ENCODE results near the gene AUTS2.

AUTS2 gene

DNA sequence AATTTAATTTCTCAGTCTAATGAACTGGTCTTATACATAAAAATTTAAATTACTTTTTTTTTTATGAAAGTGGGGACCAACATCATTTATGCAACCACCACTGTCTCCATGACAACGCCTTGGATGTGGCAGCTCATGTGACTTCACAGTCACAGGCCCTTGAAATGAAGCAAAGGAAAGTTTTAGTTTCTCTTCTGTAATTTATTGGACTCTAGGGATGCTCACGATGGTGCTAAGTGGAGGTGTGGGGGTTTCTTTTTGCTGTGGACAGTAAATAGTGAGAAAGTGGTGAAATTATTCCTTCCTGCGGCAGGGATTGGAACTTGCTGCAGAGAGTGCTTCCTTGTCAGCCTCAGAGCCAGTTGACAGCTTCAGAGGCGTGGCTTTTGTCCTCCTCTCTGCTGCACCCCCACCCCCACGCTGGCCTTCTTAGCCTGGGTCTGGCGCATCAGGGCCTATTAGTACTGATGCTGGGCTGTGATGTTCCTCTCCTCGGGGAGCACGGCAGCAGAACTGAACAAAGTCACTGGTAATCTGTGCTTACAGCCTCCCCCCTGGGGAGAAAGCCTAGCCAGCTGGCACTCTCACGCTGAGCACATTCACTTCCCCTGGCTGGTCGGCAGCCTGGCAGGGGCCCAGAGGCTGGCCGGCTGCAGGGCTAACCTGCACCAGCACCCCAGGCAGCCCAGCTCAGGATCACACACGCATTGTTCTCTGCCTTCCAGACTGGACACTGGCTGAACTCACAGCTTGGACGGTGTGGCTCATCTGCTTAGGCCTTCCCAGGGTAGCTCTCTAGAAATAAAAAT is 1016.2 kb downstream of the AUTS2 start:
- peak in 12 of 14 donors; percentile 12 to 69 (median 38) for DNase-seq

DNA sequence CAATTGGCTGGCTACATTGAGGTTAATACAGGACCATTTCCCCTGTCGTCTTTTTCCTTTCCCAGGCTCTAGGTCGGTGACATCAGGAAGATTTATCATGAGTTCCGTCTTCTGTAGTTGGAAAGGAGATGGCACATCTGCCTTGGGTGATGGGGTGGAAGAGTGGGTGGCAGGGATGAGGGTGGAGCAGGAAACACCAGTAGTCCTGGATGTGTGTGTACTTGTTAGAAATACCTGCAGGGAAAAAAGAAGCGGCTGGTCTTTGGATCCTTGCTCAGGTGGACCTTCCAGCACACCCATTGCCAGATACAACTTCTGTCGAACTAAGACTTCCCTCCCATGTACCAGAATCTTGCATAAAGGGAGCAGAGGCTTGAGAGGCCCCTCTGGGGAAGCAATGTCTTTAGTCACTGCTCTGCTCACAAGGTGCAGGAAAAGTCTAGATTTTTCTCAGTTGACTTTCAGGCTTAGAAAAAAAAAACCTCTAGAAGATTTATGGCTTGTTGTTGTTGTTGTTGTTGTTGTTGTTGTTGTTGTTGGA is 1016.9 kb downstream of the AUTS2 start:
- DNase-seq: no peak

DNA sequence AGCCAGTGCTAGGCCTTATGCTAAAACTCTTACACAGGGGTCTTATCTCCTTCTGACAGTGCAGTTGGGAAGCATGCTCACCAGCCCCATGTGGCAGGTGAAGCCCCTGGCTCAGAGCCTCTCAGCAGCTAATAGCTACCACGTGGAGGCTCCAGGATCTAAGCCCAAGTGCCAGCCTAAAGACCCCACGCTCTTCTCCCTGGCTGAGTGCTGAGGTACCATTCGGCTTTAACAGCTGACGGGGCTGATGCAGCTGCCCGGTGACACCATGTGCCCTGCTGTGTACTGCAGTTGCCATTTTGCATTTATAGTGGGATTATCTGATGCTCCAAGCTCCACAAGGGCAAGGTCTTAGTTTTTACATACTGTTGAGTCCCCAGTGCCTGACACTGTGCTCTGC is 1017.9 kb downstream of the AUTS2 start:
- no peak for DNase-seq

DNA sequence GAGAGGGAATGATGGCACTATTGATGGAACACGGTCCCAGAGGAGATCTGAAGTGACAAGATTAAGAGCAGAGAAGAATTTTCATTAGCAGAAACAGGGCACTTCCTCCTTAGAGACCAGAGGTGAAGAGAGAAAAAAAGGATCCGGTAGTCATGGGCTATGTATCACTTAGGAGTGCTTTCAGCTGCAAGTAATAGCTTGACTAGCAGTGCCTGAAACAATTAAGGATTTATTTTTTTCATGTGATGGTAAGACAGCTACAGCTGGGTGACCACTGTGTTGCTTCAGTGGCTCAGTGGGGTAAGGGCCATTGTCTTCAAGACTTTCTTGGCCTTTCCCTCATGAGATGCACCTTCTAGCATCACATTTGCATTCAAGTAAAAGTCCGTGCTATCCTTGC is 1018.5 kb downstream of the AUTS2 start:
- no peak for DNase-seq

DNA sequence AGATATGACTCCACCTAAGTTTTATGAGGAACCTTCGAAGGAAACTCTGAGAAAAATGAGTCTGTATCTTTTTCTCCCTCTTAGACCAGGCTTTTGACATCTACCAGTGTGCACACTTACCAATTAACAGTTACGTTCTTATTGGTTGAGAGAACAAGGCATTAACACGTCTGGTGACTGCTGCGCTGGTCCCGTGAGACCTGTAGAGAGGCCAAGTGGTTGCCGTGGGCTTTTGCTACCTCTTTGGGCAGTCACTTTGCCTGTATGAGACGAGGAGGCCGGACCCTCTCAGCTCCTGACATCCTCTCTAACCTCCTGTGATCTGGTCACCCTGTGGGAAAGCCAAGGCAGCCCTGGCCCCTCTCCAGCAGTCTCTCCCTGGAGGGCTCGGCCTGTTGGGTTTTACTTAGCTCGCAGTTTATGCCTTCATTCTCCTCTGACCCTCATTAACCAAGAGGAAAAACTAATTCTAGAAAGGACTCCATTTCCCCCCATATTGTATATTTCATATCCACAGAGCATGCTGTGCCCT is 1019.8 kb downstream of the AUTS2 start:
- DNase-seq: no peak

DNA sequence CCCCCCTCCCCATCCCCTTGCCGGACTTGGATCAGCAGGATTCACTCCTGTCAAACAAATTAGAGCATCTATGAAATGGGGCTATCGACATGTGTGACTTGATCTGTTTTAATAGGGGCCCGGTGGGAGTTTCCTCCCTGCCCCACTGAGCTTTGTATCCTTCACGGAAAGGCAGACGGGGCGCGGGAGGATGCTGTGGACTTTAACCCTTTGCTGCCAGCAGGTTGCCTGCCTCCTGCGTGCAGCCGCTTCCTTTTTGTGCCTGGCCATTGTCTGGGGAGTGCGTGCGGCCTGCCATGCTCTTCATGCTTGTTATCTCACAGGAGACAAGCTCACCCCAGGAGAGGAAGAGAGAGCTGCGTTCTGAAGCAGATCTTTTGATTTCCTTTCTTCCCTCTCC is 1020.9 kb downstream of the AUTS2 start:
- DNase-seq: no peak

DNA sequence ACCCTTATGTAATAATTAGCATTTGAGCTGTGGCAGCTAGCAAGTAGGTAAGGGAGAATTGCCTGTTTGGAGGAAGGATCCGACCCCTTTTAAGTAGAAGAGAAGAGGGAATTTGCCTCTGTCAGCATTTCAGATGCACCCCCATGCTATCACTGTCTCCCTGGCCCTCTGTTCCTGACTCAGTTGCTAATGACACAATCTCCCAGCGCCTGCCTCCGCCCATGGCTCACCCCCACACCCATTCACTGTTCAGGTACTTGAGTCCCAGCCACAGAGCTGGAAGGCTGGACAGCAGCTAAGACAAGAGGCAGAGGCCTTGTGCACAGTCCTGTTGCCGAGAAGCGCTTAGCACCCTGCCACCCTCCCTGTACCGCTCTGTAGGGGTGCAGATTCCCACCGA is 1021.4 kb downstream of the AUTS2 start:
- no peak for DNase-seq

DNA sequence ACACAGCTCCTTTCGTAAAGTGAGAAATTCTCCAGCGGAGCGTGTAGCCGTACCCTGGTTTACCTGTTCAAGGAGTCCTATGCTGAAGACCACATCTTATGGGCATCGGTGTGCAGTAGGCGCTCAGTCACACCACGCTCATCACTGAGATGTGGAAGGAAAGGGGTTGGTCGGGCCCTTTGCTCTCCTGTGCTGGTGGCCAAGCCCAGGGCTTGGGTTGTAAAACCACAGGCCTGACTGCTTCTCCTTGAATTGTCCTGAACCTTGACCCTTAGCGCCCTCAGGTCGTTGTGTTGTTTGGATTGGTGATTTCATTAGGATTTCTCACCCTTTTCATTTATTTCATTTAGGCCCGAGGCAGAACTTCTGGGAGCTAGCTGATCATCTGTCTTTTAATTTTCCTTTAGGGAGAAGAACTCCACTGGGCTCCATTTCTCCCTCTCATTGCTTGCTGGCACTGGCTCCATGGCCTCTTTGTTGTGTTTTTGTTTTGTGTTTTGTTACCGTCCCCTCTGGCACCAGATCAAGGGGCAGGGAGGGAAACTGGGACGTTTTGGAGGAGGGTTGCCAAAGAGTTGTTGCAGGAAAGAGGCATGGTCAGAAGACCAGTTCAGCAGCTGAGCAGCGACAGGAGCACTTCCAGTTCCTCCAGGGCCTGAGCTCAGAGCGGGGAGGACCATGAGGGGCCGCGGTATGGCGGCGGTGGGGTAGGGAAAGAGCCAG is 1022.2 kb downstream of the AUTS2 start:
- DNase-seq: peak in 7 of 14 donors; percentile 16 to 61 (median 48)

DNA sequence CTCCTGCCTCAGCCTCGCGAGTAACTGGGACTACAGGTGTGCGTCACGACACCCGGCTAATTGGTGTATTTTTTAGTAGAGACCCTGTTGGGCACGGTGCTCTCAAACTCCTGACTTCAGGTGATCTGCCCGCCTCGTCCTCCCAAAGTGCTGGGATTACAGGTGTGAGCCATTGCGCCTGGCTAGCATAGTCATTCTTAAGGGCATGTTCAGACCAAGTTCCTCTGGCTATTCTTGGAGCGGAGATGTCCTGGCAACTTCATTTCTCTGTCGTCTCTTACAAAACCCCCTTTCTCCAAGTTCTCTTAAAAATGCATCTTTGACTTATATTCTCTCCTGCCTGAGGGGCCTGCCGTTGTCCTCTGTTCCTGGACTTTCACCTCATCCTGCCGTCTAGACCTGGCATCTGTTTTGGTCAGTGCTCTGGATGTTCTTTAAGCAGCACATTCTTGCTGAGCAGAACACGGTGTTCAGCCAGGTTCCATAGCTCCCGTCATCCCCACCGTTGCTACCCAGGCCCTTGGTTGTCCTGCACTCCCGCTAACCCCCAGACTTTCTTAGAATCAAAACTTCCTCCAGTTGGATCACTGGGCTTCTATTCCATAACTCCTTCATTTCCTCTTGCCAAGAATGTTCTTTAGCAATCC is 1023.8 kb downstream of the AUTS2 start:
- DNase-seq: peak in 4 of 14 donors; percentile 19 to 36 (median 28)

DNA sequence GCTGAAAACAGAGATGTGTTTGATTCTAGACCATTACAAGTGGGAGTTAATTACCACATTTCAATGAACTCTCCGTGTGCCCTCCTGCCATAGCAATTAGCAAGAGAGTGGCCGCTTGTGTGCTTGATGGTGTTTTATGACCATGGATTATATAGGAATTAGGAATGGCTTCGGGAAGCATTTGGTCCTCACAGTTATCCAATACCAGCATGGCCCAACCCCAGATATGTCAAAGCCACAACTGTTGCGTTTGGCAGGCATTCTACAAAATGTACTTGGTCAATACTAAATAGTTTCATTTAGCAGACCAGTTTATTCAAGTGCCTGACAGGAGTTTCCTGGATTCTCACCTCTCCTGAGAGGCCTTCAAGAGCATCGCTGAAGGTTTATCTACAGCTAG is 1024.7 kb downstream of the AUTS2 start:
- DNase-seq: no peak

DNA sequence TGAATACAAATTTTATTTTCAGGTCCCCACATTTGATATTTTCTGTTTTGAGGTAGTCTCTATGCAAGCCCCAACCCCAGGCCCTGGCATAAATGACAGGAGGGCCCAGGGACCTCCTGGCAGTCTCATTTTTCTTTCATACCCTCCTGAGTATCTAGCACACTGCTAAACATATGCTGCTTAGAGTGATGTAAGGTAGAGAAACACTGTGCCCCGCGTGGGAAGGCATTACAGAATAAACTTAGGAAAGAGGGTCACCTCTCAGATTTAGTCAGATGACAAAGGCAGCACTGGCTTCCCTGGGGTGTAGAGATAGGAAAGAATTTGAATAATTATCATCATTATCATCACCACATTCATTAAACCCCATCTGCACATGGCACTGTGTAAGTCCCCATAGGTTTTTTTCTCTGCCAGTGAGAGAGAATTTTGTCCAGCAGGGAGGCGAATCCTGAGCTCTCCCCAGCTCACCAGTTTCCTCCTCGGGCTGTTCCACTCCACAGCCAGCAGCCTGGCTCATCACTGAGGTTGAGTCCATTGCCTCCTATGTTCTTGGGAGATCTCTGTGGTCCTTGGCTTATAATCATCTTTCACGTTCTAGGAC is 1026.3 kb downstream of the AUTS2 start:
- no peak for DNase-seq

DNA sequence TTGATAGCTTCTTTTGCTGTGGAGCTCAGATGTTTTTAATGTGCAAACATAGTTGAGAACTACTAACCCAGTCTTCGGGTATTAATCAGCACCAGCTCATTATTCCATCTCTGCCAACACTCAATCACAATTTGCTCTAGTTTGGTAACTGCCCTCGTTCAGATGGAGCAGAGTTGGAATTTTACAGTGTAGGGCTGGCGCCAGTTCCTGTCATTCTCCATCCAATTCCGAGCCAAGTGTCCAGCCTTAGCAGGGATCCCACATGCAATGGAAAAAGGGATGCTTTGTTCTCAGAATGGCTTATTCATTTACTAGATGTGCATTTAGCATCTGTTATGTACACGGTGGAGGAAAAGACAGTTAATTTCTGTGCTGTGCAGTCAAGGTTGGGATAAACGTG is 1029.2 kb downstream of the AUTS2 start:
- DNase-seq: no peak

DNA sequence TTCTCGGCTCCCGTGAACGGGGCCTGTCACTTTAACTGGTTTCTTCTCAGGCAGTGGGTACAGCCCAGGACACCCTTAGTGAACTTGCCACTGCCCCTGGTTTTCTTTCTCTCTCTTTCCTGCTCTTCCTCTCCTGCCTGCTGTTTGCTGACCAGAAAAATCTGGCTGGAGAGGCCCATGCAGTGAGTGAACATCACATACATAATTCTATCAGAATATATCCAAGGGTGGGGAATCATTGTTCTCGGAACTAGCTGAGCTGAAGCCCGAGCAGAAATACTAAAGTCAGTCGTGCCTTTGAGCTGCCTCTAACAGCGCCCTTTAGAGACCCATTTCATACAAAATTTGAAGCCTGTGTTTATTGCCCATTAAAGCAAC is 1032.2 kb downstream of the AUTS2 start:
- no peak for DNase-seq

DNA sequence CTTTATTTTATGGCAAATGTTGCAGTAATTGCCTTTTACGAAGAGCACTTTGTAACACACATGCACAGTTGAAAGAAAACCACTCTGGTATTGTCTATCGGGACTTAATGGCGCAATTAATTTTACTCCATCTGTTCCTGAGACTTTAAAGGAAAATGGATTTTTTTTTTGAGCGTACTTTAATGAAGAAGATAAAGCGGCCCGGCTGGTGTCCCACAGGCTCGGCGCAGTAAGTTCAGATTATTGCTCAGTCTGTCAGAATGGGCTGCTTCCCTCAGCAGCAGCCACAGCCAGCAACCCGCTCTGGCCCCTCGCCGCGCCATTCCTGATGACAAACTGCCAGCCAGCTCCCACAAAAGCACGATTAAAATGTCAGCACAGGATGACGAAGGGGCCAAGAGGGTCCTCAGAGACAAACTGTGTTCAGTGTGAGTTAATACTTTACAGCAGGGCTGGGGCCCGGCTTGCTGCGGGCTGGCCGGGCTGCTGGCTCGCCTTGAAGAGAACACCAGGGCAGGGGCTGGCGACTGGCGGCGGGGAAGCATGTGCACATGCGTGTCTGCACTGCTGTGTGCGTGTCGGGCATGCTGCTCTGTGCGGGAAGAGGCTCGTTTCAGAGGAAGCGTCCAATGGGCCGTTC is 1032.7 kb downstream of the AUTS2 start:
- peak in 1 of 14 donors; percentile 27 for DNase-seq

DNA sequence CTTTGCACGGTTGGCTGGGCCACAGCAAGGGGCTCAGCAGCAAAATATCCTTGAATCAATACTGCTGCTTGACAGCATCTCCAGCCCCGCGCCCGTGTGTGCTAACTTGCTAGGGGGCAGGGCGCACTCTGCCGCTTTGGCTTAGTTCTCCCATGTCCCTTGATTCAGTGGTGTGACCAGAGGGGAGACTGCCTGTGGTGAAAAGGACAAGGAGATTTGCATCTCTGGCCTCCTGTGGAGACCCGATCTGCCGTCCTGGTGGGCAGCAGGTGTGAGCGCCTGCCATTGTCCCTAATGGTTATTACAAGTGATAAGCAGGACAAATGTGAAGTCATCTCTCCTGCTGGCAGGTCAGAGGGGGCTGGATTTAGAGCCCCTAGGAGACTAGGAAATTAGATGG is 1033.4 kb downstream of the AUTS2 start:
- no peak for DNase-seq

DNA sequence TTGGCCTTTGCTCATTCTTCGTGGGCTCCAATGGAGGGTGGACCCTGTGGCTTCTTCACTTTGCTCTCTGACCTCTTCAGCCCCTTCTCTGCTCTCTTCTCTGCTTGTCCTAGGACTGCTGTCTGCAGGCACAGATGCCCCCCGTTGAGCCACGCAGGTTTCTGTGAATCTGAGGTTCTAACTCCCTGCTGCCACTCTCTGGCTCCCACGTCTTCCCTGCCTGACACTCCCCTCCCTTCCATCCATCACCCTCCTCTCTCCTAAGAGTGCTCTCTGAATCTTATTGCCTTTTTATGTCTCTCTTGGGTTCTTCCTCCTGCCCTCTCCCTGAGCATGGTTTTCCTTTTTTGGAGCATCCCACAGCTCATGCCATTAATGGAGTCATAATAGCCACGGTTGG is 1034.1 kb downstream of the AUTS2 start:
- DNase-seq: no peak

DNA sequence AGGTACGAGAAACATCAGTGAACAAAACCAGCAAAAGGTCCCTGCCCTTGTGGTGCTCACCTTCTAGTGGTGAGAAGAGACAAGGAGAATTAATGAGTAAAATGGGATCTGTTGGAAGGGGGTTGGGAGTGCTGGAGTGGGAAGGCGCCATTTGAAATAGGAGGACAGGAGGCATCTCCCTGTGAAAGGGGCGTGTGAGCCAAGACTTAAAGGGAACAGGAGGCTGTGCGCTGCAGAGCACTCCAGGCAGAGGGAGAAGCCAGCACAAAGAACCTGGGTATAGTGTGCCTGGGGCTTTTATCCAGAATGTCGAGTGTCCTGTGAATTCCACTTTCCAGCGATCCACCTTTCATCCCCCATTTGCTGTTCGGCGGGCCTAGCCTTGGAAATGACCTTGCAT is 1035.8 kb downstream of the AUTS2 start:
- peak in 1 of 14 donors; percentile 82 for DNase-seq

DNA sequence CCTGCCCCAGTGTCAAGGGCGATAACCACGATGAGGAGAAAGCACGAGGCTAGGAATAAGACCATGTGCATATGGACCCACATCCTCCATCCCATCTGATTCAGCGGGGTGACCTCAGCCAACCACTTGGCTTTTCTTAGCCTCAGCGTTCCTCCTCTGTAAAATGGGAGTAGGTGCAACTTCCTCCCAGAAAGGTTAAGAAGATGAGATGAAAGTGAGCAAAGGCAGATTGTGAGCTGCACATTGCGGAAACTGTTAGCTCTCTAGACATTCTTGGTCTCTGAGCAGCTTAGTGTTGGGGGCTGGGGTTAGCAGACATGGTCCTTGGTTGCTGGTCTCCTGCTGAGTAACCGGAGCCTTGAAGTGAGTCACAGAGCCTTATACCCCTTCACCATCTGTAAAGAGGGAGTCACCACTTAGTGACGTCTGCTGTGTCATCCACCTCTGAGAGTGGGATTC is 1036.4 kb downstream of the AUTS2 start:
- no peak for DNase-seq

DNA sequence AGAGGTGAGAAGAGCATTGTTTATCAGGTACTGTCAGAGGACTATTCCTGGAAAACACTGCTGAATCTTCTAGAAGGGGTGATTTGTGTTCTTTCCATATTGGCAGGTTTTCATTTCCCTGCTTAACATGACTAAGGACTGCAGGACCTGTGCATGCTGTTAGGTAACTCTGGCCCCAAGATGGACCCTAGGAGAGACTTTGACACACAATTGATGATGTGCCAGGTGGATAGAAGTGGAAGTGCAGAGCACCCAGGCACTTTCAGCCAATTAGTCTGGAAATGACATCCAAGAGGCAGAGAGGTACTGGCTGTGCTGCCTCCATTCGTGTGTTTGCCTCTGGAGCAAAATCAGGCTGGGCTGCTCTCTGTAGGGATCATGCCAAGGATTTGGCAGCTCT is 1037.4 kb downstream of the AUTS2 start:
- DNase-seq: no peak

DNA sequence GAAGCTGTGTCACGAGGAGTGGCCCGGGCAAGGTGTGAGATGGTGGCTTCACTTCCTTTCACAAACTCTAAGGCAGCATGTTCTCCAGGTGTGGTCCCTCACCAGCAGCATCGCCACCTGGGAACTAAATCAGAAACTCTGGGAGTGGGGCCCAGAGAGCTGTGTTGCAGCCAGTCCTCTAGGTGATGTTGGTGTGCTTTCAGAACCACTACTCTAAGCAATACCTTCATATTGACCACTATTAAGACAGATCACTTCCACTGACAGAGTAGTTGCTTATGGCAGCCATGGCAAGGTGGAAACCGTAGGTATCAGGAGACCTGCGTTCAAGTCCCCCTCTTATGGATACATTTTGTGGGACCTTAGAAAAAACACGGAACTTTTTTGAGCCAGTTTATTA is 1037.9 kb downstream of the AUTS2 start:
- DNase-seq: no peak

DNA sequence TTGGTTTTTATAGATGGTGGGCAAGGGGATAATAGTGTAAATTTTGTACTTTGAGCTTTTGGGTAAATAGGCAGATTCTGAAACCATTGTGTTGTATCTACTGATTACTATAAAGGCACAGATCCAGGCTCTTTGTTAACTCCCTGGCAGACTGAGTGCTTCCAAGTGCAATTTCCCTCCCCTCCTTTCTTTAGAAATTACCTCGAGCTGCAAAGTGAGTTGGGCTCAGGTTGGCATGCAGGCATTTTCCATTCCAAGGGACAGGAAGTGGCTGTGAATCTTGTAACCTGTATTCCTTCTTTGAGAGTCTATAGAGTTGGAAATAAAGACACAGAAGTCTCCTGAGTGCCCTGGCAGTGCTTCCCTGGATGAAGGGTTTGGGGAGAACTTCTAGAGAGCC is 1039.5 kb downstream of the AUTS2 start:
- DNase-seq: no peak
